Measurements from ENCODE around the gene CD86.

GRCh38 chr3:122123850-122124249 is 68.7 kb downstream of the CD86 start:
- TF ChIP-seq POLR2AphosphoS5 (IDR thresholded peaks at IDR 0.05) (no peak), RAD21 (conservative IDR thresholded peaks at IDR 0.05) (no peak)
- TF ChIP-seq, protein P1, sequence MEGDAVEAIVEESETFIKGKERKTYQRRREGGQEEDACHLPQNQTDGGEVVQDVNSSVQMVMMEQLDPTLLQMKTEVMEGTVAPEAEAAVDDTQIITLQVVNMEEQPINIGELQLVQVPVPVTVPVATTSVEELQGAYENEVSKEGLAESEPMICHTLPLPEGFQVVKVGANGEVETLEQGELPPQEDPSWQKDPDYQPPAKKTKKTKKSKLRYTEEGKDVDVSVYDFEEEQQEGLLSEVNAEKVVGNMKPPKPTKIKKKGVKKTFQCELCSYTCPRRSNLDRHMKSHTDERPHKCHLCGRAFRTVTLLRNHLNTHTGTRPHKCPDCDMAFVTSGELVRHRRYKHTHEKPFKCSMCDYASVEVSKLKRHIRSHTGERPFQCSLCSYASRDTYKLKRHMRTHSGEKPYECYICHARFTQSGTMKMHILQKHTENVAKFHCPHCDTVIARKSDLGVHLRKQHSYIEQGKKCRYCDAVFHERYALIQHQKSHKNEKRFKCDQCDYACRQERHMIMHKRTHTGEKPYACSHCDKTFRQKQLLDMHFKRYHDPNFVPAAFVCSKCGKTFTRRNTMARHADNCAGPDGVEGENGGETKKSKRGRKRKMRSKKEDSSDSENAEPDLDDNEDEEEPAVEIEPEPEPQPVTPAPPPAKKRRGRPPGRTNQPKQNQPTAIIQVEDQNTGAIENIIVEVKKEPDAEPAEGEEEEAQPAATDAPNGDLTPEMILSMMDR (IDR thresholded peaks at IDR 0.05; ENCODE audit: poor library complexity, severe bottlenecking): no peak

All from neural cell (in vitro differentiated cells).